Measurements from ENCODE around the gene ODAD4. TPM values are rescaled to one million over a fixed set of nuclear protein-coding genes. Genes with fewer than 3 reads are reported as not detected.

The ODAD4 gene
- total and polyA plus RNA-seq, 2 of the 8 experiments (the other 6 are each of a cell fraction or from before 2014, with no cell fraction given): 0.48 to 1.3 TPM

GRCh38 chr17:41966463-41967140 lies 36.2 kb downstream of the ODAD4 start, which contains the start of gene CNP (continued):
- TF ChIP-seq CHD7 (IDR thresholded peaks at IDR 0.05; ENCODE audit: insufficient replicate concordance, low read length): no peak
- TF ChIP-seq ATF2 (IDR thresholded peaks at IDR 0.05; ENCODE audit: low read length): no peak

Measured in H1 (cell line).